Pancreas (tissue), 10 donors: ENCODE measurements around the gene CTDSPL. TPM values are rescaled to one million over a fixed set of nuclear protein-coding genes. Genes with fewer than 3 reads are reported as not detected.

Experiments used
- ATAC-seq, 4 donors: fragments of 200-7000 bp; cut with Tn5 transposase; one replicate each; pipeline versions ENCODE4 v1.8.0 to v1.9.1; 2020; ENCODE audit warnings: mild to moderate bottlenecking in 4 of 4, moderate library complexity in 4 of 4
- DNase-seq, 6 donors: peaks; one replicate each; pipeline ENCODE4 v3.0.0-alpha.2; 2020
- FAIRE-seq: peaks from 2 replicates; lab custom pipeline; 2012; peaks lifted over from hg19 to GRCh38; lab: Jason Lieb, UNC
- H3K27ac ChIP-seq, 4 donors: fragments of 200-600 bp; sonication (generic); 1 replicate in 3 of 4; 2 replicates in 1 of 4; pipeline versions ENCODE4 v1.5.0 to v1.8.0; 2020
- H3K27me3 ChIP-seq, 4 donors: fragments of 200-600 bp; one replicate each; pipeline ENCODE4 v1.8.0; 2021
- H3K36me3 ChIP-seq, 3 donors: fragments of 200-600 bp; sonication (generic) in 1 of 3; one replicate each; pipeline versions ENCODE4 v1.5.0 to v1.8.0; 2020 to 2021
- H3K4me1 ChIP-seq, 3 donors: fragments of 200-600 bp; one replicate each; pipeline ENCODE4 v1.8.0; 2021
- H3K4me3 ChIP-seq, 4 donors: fragments of 200-600 bp; sonication (generic) in 2 of 4; one replicate each; pipeline versions ENCODE4 v1.5.0 to v1.8.0; 2020 to 2021
- H3K9me3 ChIP-seq, 4 donors: fragments of 200-600 bp; one replicate each; pipeline ENCODE4 v1.8.0; 2021
- CTCF ChIP-seq, 4 donors: fragments of 200-600 bp; sonication (generic) in 3 of 4; IDR thresholded peaks; one replicate each; pipeline versions ENCODE4 v1.5.0 to v1.8.0; 2021; ENCODE audit warnings: antibody characterized with exemption in 4 of 4
- WGBS, 2 donors: extraction: QIAGEN DNeasy Blood & Tissue Kit; methylation state at CpG; one replicate each; pipeline ENCODE4 v1.1.7; 2013; 5-methylcytosine and 5-hydroxymethylcytosine counted together
- intact Hi-C, 3 donors: fragments of 100-400 bp; cut with DNase I; formaldehyde crosslinking; loops; one replicate each; pipeline versions ENCODE4 v1.11.1 to v1.14.2; 2022
- polyA plus RNA-seq, 2 donors: library from polyadenylated mRNA; stranded (reverse); fragments of 200-250 nt; gene quantifications; one replicate each; pipeline ENCODE4 v1.2.3, GENCODE V29; 2013
- total RNA-seq, 6 donors: library from RNA; stranded (reverse); fragmentation: NEBNext Ultra II Directional in 4 of 6; extraction: Animal tissue kit (Norgen Biotek cat#: 25700) in 4 of 6; gene quantifications; one replicate each; pipeline versions ENCODE4 v1.2.1 to v1.2.4, GENCODE V29; 2021 to 2023
- donor health status: healthy with polysubstance abuse.
- donor health status: DM: no; HTN: no; CAD: no; lungs with moderate emphysema.
- donor health status: DM: no; HTN: no; CAD: no.
- donor health status: control.
- donor health status: control.
- donor health status: Bipolar disorder and iron deficiency.
- donor health status: DM: yes; HTN: yes; CAD: no.
- donor health status: DM: no; HTN: no; CAD: no.
- donor health status: DM: no; HTN: no; CAD: no.
- donor health status: DM: yes; HTN: yes; CAD: no.

Gene CTDSPL
- total and polyA plus RNA-seq, 8 donors = 8.4 to 34.8 (median 15.4) TPM

- Histone ChIP-seq H3K36me3 (no peaks in the 10 kb centered on the region), H3K4me3 (no peak overlapping the region), H3K27ac (no peak overlapping the region), H3K4me1 (no peaks in the 10 kb centered on the region), H3K9me3 (no peaks in the 10 kb centered on the region), H3K27me3 (no peaks in the 10 kb centered on the region)
- ATAC-seq (no peak), DNase-seq (no peak), FAIRE-seq (no peak)
- intact Hi-C loops = no loop called here
- no peak for TF ChIP-seq CTCF (IDR thresholded peaks at IDR 0.05)
- WGBS, 2 donors = 75 to 93% methylated on average over 3 of the region's 3 CpGs
These were observed 37.5 kb downstream of the CTDSPL start for GRCh38 chr3:37899101-37899707.

GRCh38 chr3:37899711-37900306, 38.1 kb downstream of the CTDSPL start:
- H3K9me3 ChIP-seq = no peaks in the 10 kb centered on the region
- no peaks in the 10 kb centered on the region for H3K27me3 ChIP-seq
- intact Hi-C loops = no loop called here
- FAIRE-seq (no peak), DNase-seq (no peak), ATAC-seq (no peak)
- H3K36me3 ChIP-seq = no peaks in the 10 kb centered on the region
- 75 to 94% methylated on average over 3 of the region's 3 CpGs for WGBS, 2 donors
- TF ChIP-seq CTCF (IDR thresholded peaks at IDR 0.05) = no peak
- no peak overlapping the region for H3K27ac ChIP-seq
- H3K4me1 ChIP-seq = no peaks in the 10 kb centered on the region
- H3K4me3 ChIP-seq = no peak overlapping the region

- H3K4me1 ChIP-seq = no peaks in the 10 kb centered on the region
These were observed 40.0 kb downstream of the CTDSPL start for GRCh38 chr3:37901721-37902120.

GRCh38 chr3:37902674-37903073, 41.0 kb downstream of the CTDSPL start:
- FAIRE-seq = no peak
- no peak for ATAC-seq
- 90 to 93% methylated on average over 4 of the region's 4 CpGs for WGBS, 2 donors
- Histone ChIP-seq H3K4me3 (no peak overlapping the region), H3K36me3 (no peaks in the 10 kb centered on the region), H3K27me3 (no peaks in the 10 kb centered on the region), H3K27ac (no peak overlapping the region), H3K9me3 (no peaks in the 10 kb centered on the region), H3K4me1 (no peaks in the 10 kb centered on the region)
- TF ChIP-seq CTCF (IDR thresholded peaks at IDR 0.05) = no peak
- DNase-seq = no peak
- intact Hi-C loops = no loop called here

More at GRCh38 chr3:37901721-37902120, 40.0 kb downstream of the CTDSPL start:
- 82 to 86% methylated on average over 2 of the region's 2 CpGs for whole genome bisulfite sequencing, 2 donors
- no peak for FAIRE-seq
- TF ChIP-seq CTCF (IDR thresholded peaks at IDR 0.05) = no peak
- no peak overlapping the region for H3K27ac ChIP-seq
- DNase-seq = no peak
- intact Hi-C loops = no loop called here
- no peaks in the 10 kb centered on the region for H3K9me3 ChIP-seq
- H3K27me3 ChIP-seq = no peaks in the 10 kb centered on the region
- no peak for ATAC-seq
- no peak overlapping the region for H3K4me3 ChIP-seq
- no peaks in the 10 kb centered on the region for H3K36me3 ChIP-seq

GRCh38 chr3:37903320-37903719, 41.6 kb downstream of the CTDSPL start:
- ATAC-seq (no peak), FAIRE-seq (no peak), DNase-seq (no peak)
- Histone ChIP-seq H3K9me3 (no peaks in the 10 kb centered on the region), H3K27ac (no peak overlapping the region), H3K4me3 (no peak overlapping the region), H3K27me3 (no peaks in the 10 kb centered on the region), H3K4me1 (no peaks in the 10 kb centered on the region), H3K36me3 (no peaks in the 10 kb centered on the region)
- intact Hi-C loops = no loop called here
- WGBS, 2 donors = 93 to 96% methylated on average over 2 of the region's 2 CpGs
- no peak for TF ChIP-seq CTCF (IDR thresholded peaks at IDR 0.05)
